HepG2 (cell line): ENCODE results near the gene PTPN14. TPM values are rescaled to one million over a fixed set of nuclear protein-coding genes. Genes with fewer than 3 reads are reported as not detected.

Source experiments
- ATAC-seq: fragments of 200-7000 bp; cut with Tn5 transposase; 3 replicates; pipeline ENCODE4 v1.9.1; 2020; ENCODE audit warnings: mild to moderate bottlenecking, moderate library complexity
- BruUV-seq: library from RNA; stranded (reverse); fragments of 400-500 nt; replicated peaks from 2 replicates; lab custom pipeline; 2021; lab: Mats Ljungman, UMichigan
- CTCF ChIA-PET: fragments of 300-600 bp; formaldehyde crosslinking; extraction: SDS; loops from one replicate; lab custom pipeline; 2021; ENCODE audit warnings: low total read pairs, inconsistent platforms, low intra/inter-chr PET ratio; lab: Yijun Ruan, JAX
- POLR2A ChIA-PET: fragments of 350-600 bp; sonication (Branson Sonifier 250); formaldehyde crosslinking; loops from one replicate; lab custom pipeline; 2020; ENCODE audit warnings: antibody characterized with exemption, inconsistent platforms; lab: Yijun Ruan, JAX
- DNase-seq: peaks from one replicate; pipeline ENCODE4 v3.0.0-alpha.2; 2015; ENCODE audit warnings: low spot score
- FAIRE-seq: peaks from 3 replicates; lab custom pipeline; 2011; peaks lifted over from hg19 to GRCh38; lab: Jason Lieb, UNC
- H2AFZ ChIP-seq: one replicate; pipeline ENCODE4 v1.6.1; 2011; ENCODE audit warnings: low read length, inconsistent platforms
- H3K27ac ChIP-seq: fragments of 300-600 bp; 3 replicates; pipeline ENCODE4 v1.8.0; 2011; ENCODE audit warnings: mixed run types, mild to moderate bottlenecking, mixed read lengths, low read length, inconsistent platforms; ENCODE audit not compliant: insufficient read depth; ENCODE audit errors: extremely low read length
- H3K27me3 ChIP-seq, 2 experiments: fragments of 200-600 bp in 1 of 2; 2 replicates in 1 of 2; 3 replicates in 1 of 2; pipeline versions ENCODE4 v1.6.0 to v1.8.0; 2011; ENCODE audit warnings: low read length in 2 of 2, mild to moderate bottlenecking in 2 of 2, moderate library complexity in 2 of 2, inconsistent platforms in 1 of 2; ENCODE audit not compliant: insufficient read depth in 2 of 2, control insufficient read depth in 1 of 2
- H3K36me3 ChIP-seq, 2 experiments: fragments of 200-600 bp in 1 of 2; replicated peaks in 1 of 2; 2 replicates in 1 of 2; 3 replicates in 1 of 2; pipeline versions ENCODE4 v1.5.1 to v1.8.0; 2011; ENCODE audit warnings: low read length in 2 of 2, inconsistent platforms in 1 of 2; ENCODE audit not compliant: insufficient read depth in 2 of 2, control insufficient read depth in 1 of 2
- H3K4me1 ChIP-seq: 2 replicates; pipeline ENCODE4 v1.5.1; 2012; ENCODE audit warnings: low read length, inconsistent platforms; ENCODE audit not compliant: insufficient read depth
- H3K4me2 ChIP-seq: 2 replicates; pipeline ENCODE4 v1.6.0; 2011; ENCODE audit warnings: low read depth, low read length, inconsistent platforms
- H3K4me3 ChIP-seq, 3 experiments: fragments of 200-600 bp in 1 of 3; sonication (generic), shearing (Covaris generic) in 1 of 3; replicated peaks in 1 of 3; 2 replicates each; pipeline ENCODE4 v1.5.1; 2011 to 2016; ENCODE audit warnings: low read length in 3 of 3, inconsistent platforms in 2 of 3, low read depth in 2 of 3, mild to moderate bottlenecking in 2 of 3, control low read depth in 1 of 3, mixed read lengths in 1 of 3; ENCODE audit not compliant: insufficient read depth in 1 of 3
- H3K79me2 ChIP-seq: one replicate; pipeline ENCODE4 v1.6.1; 2011; ENCODE audit warnings: low read length, inconsistent platforms; ENCODE audit not compliant: insufficient read depth
- H3K9ac ChIP-seq: 2 replicates; pipeline ENCODE4 v1.6.0; 2011; ENCODE audit warnings: mild to moderate bottlenecking, low read depth, low read length, inconsistent platforms; ENCODE audit not compliant: insufficient read depth
- H3K9me3 ChIP-seq: 2 replicates; pipeline ENCODE4 v1.5.1; 2012; ENCODE audit warnings: mild to moderate bottlenecking, low read length
- H4K20me1 ChIP-seq: 2 replicates; pipeline ENCODE4 v1.6.0; 2011; ENCODE audit warnings: inconsistent platforms, mild to moderate bottlenecking, low read length, moderate library complexity; ENCODE audit not compliant: insufficient read depth
- BRF2 ChIP-seq: sonication (generic); formaldehyde crosslinking; IDR thresholded peaks from 2 replicates; pipeline ENCODE4 v1.8.1; 2022; ENCODE audit warnings: mild to moderate bottlenecking, missing genetic modification reagents
- CSRNP1 ChIP-seq: sonication (generic); formaldehyde crosslinking; IDR thresholded peaks from 2 replicates; pipeline ENCODE4 v1.8.1; 2023; ENCODE audit warnings: mild to moderate bottlenecking, missing genetic modification reagents
- FOXP1 ChIP-seq, 2 experiments: fragments of 450-650 bp in 1 of 2; IDR thresholded peaks; 2 replicates each; pipeline ENCODE4 v1.6.1; 2017 to 2018; ENCODE audit warnings: antibody characterized with exemption in 1 of 2
- JDP2 ChIP-seq: sonication (generic); formaldehyde crosslinking; IDR thresholded peaks from 2 replicates; pipeline ENCODE4 v1.8.1; 2022; ENCODE audit warnings: missing genetic modification reagents, borderline replicate concordance
- TEAD2 ChIP-seq: sonication (generic); formaldehyde crosslinking; IDR thresholded peaks from 2 replicates; pipeline ENCODE4 v1.9.0; 2021; ENCODE audit warnings: missing genetic modification reagents
- ZSCAN9 ChIP-seq: IDR thresholded peaks from 2 replicates; pipeline ENCODE4 v1.6.1; 2016; ENCODE audit warnings: borderline replicate concordance
- WGBS: methylation state at CpG from one replicate; pipeline ENCODE4 v1.1.6; 2017; ENCODE audit warnings: low lambda C conversion rate; 5-methylcytosine and 5-hydroxymethylcytosine counted together
- in situ Hi-C: cut with HindIII; loops from 2 replicates; pipeline ENCODE4 v1.10.0; 2017; ENCODE audit warnings: low pct_unique_long_range_greater_than_20kb; ENCODE audit not compliant: extremely low pct_ligation_motif_present
- intact Hi-C: fragments of 100-400 bp; cut with micrococcal nuclease; formaldehyde crosslinking; loops from one replicate; pipeline ENCODE4 v1.10.0; 2022; ENCODE audit not compliant: unreplicated experiment
- polyA plus RNA-seq, 8 experiments: library from polyadenylated mRNA; depleted of rRNA in 3 of 8; stranded (reverse) in 7 of 8; unstranded in 1 of 8; fragments of >200 nt; fragmentation: Illumina TruSeq in 4 of 8; extraction: Trizol in 4 of 8; gene quantifications; 2 replicates each; pipeline versions ENCODE4 v1.2.1 to v1.2.3, GENCODE V29; 2011 to 2016; ENCODE audit warnings: low read depth in 4 of 8, missing spikeins in 1 of 8, mixed read lengths in 1 of 8; ENCODE audit not compliant: insufficient read depth in 1 of 8
- total RNA-seq, 5 experiments: library from RNA; depleted of rRNA; stranded (reverse); fragments of >200 nt; fragmentation: Illumina TruSeq; extraction: Trizol; gene quantifications; 2 replicates each; pipeline ENCODE4 v1.2.3, GENCODE V29; 2016; ENCODE audit warnings: low read depth in 1 of 5
- TF ChIP-seq, protein P1 (sequence below): sonication (generic); formaldehyde crosslinking; IDR thresholded peaks from 2 replicates; pipeline ENCODE4 v1.4.0; 2020; ENCODE audit warnings: missing genetic modification reagents
- TF ChIP-seq, protein P2 (sequence below): IDR thresholded peaks from 2 replicates; pipeline ENCODE4 v1.6.1; 2016; ENCODE audit warnings: mild to moderate bottlenecking, missing biosample characterization, missing genetic modification reagents
- TF ChIP-seq, protein P3 (sequence below): sonication (generic); formaldehyde crosslinking; IDR thresholded peaks from 2 replicates; pipeline ENCODE4 v1.4.0; 2020; ENCODE audit warnings: missing genetic modification reagents

PTPN14 gene
- total and polyA plus RNA-seq, 2 of the 13 experiments (the other 11 are each of a cell fraction or from before 2014, with no cell fraction given) = 3.9 to 4.7 TPM

DNA sequence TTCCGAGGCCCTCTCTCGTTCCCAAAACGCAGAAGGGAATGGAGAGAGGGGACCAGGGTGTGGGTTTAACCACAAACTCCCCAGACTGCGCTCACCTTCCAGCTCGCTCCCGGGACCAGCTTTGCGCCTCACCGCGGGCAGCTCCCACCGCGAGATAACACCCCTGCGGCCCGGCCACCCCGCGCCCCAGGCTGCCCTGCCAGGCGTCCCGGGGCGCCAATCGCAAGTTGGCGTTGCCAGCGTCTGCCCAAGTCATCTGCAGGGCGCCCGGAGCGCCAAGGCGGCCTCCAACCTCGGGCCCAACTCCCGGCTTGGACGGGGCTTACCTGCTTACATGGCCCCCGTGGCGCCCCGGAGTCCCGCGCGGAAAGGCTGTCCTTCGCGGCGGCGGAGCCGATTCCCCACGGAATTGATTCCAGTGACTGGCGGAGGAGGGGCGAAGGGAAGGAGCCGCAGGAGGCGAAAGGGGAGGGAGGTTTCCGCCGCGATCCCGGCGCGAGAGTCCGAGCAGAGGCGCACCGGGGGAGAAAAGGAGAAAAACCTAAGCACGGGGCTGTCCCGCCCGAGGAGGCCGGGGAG is 456 bp downstream of the PTPN14 start:
- peak; percentile 59 for ATAC-seq
- H3K27me3 ChIP-seq = peaks cover 0 to 4% of the 10 kb centered on the region in 2 experiments; a peak in 2 of 5 replicates
- H4K20me1 ChIP-seq = no peaks in the 10 kb centered on the region; the same call in 1 of the 2 replicates
- peak overlapping the region; percentile 64 for H3K27ac ChIP-seq
- peak overlapping the region; percentile 89 to 97 (median 90) for H3K4me3 ChIP-seq
- DNase-seq = no peak
- in situ Hi-C loops (loop anchor here (5.0 kb wide), 1 partner anchor 44 kb away; no protein-coding TSS in a partner anchor), intact Hi-C loops (loop anchor here (1.0 to 5.0 kb wide), 4 partner anchors 34 to 104 kb away; no protein-coding TSS in a partner anchor)
- H3K4me2 ChIP-seq = peak overlapping the region; percentile 87
- WGBS = under 1% methylated on average over 31 of the region's 57 CpGs
- BruUV-seq = no TSS peak
- H3K4me1 ChIP-seq = peaks cover 52% of the 10 kb centered on the region
- H2AFZ ChIP-seq = no peak overlapping the region
- peaks cover 9% of the 10 kb centered on the region for H3K79me2 ChIP-seq
- CTCF ChIA-PET = no interaction called here
- no peaks in the 10 kb centered on the region for H3K9me3 ChIP-seq
- H3K36me3 ChIP-seq = no peaks in the 10 kb centered on the region
- POLR2A ChIA-PET = interaction anchor here (0.9 to 1.8 kb wide), 7 partner anchors 10 to 232 kb away, joined by 3 to 6 read pairs (median 4); no protein-coding TSS in a partner anchor
- no peak for FAIRE-seq
- peak overlapping the region; percentile 80 for H3K9ac ChIP-seq
- TF ChIP-seq, protein P1, sequence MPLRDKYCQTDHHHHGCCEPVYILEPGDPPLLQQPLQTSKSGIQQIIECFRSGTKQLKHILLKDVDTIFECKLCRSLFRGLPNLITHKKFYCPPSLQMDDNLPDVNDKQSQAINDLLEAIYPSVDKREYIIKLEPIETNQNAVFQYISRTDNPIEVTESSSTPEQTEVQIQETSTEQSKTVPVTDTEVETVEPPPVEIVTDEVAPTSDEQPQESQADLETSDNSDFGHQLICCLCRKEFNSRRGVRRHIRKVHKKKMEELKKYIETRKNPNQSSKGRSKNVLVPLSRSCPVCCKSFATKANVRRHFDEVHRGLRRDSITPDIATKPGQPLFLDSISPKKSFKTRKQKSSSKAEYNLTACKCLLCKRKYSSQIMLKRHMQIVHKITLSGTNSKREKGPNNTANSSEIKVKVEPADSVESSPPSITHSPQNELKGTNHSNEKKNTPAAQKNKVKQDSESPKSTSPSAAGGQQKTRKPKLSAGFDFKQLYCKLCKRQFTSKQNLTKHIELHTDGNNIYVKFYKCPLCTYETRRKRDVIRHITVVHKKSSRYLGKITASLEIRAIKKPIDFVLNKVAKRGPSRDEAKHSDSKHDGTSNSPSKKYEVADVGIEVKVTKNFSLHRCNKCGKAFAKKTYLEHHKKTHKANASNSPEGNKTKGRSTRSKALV (CRISPR knock-in tag) = peak; percentile 86; the same call in 1 of the 2 replicates
- TF ChIP-seq, protein P2, sequence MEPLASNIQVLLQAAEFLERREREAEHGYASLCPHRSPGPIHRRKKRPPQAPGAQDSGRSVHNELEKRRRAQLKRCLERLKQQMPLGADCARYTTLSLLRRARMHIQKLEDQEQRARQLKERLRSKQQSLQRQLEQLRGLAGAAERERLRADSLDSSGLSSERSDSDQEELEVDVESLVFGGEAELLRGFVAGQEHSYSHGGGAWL = peak; percentile 30; the same call in 1 of the 2 replicates
- TF ChIP-seq BRF2 (CRISPR knock-in tag) (0 out of 2 replicates have a peak, but pooled peaks have one; percentile 69), TEAD2 (no peak), JDP2 (no peak), CSRNP1 (CRISPR knock-in tag) (peak; percentile 92; the same call in 1 of the 2 replicates), FOXP1 (IDR thresholded peaks at IDR 0.05) (no peak), FOXP1 (CRISPR knock-in tag; IDR thresholded peaks at IDR 0.05) (no peak), ZSCAN9 (CRISPR knock-in tag) (no peak)
- TF ChIP-seq, protein P3, sequence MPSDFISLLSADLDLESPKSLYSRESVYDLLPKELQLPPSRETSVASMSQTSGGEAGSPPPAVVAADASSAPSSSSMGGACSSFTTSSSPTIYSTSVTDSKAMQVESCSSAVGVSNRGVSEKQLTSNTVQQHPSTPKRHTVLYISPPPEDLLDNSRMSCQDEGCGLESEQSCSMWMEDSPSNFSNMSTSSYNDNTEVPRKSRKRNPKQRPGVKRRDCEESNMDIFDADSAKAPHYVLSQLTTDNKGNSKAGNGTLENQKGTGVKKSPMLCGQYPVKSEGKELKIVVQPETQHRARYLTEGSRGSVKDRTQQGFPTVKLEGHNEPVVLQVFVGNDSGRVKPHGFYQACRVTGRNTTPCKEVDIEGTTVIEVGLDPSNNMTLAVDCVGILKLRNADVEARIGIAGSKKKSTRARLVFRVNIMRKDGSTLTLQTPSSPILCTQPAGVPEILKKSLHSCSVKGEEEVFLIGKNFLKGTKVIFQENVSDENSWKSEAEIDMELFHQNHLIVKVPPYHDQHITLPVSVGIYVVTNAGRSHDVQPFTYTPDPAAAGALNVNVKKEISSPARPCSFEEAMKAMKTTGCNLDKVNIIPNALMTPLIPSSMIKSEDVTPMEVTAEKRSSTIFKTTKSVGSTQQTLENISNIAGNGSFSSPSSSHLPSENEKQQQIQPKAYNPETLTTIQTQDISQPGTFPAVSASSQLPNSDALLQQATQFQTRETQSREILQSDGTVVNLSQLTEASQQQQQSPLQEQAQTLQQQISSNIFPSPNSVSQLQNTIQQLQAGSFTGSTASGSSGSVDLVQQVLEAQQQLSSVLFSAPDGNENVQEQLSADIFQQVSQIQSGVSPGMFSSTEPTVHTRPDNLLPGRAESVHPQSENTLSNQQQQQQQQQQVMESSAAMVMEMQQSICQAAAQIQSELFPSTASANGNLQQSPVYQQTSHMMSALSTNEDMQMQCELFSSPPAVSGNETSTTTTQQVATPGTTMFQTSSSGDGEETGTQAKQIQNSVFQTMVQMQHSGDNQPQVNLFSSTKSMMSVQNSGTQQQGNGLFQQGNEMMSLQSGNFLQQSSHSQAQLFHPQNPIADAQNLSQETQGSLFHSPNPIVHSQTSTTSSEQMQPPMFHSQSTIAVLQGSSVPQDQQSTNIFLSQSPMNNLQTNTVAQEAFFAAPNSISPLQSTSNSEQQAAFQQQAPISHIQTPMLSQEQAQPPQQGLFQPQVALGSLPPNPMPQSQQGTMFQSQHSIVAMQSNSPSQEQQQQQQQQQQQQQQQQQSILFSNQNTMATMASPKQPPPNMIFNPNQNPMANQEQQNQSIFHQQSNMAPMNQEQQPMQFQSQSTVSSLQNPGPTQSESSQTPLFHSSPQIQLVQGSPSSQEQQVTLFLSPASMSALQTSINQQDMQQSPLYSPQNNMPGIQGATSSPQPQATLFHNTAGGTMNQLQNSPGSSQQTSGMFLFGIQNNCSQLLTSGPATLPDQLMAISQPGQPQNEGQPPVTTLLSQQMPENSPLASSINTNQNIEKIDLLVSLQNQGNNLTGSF (CRISPR knock-in tag) = peak; percentile 23; the same call in 1 of the 2 replicates
